ENCODE measurements around the gene TTYH1. TPM values are rescaled to one million over a fixed set of nuclear protein-coding genes. Genes with fewer than 3 reads are reported as not detected.

Gene TTYH1
- total and polyA plus RNA-seq, 2 of the 8 experiments (the other 6 are each of a cell fraction or from before 2014, with no cell fraction given) = 26.7 to 46.5 TPM

DNA sequence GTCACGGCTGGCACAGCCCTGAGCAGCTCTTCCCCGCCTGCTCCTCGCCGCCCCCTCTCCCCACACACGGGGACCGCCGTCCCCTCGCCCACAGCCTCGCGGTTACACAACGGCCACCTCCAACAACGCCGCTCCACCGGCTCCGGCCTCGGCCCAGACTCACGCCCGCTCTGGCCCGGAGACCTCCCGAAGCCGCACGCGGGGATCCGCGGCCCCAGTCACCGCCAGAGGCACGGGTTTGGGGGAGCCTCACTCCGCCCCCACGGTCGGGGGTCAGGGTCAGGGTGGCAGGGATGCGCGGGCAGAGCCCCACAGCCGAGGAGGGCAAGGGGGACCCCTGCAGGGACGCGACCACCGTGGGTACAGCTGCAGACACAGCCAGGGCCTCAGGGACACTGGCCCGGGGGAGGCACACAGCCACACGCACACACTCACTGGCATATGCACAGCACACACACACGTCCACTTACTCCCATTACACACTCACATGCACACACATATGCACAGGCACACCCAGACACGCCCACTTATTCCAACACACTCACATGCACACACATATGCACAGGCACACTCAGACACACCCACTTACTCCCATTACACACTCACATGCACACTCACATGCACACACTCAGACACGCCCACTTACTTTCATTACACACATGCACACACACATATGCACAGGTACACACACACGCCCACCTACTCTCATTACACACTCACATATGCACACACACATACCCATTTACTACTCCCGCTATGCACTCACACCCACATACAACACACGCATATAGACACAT lies 1.6 kb downstream of the TTYH1 start:
- Histone ChIP-seq H3K9ac (replicated peaks in 1 of 4; ENCODE audit: extremely low read depth in 1 of 4, low read depth in 3 of 4, low read length in 3 of 4) (peak overlapping the region in 2 of 4 experiments; percentile 30 to 46; a peak in 2 of 7 replicates), H3K27ac (ENCODE audit: low read depth, low read length) (no peak overlapping the region), H2BK15ac (ENCODE audit: low read length) (peak overlapping the region; percentile 97), H3K23me2 (ENCODE audit: low read depth, low read length) (peaks cover 27% of the 10 kb centered on the region), H3K4me2 (ENCODE audit: insufficient read depth in 1 of 2, low read depth in 2 of 2, low read length in 2 of 2) (peak overlapping the region; percentile 83 to 92), H3K36me3 (ENCODE audit: control insufficient read depth in 2 of 4, insufficient read depth in 4 of 4, low read length in 3 of 4) (peaks cover 0 to 11% (median 0%) of the 10 kb centered on the region in 4 experiments; a peak in 4 of 8 replicates), H3K27me3 (replicated peaks in 1 of 4; ENCODE audit: control insufficient read depth in 3 of 4, extremely low read depth in 1 of 4, insufficient read depth in 3 of 4, low read length in 3 of 4) (peaks cover 6 to 25% (median 21%) of the 10 kb centered on the region in 4 experiments), H3K56ac (replicated peaks; ENCODE audit: insufficient read length, low read depth, low read length) (peak overlapping the region; percentile 55), H2BK20ac (ENCODE audit: low read length) (peak overlapping the region; percentile 91), H3K18ac (ENCODE audit: extremely low read depth, low read length) (peak overlapping the region; percentile 43; the same call in 1 of the 2 replicates), H2BK12ac (ENCODE audit: low read depth, low read length) (peak overlapping the region; percentile 97; the same call in 1 of the 2 replicates), H3K79me2 (ENCODE audit: control insufficient read depth in 1 of 2, insufficient read depth in 2 of 2, low read length in 2 of 2) (peaks cover 7 to 8% of the 10 kb centered on the region in 2 experiments; a peak in 2 of 4 replicates), H3K14ac (ENCODE audit: insufficient read length) (no peak overlapping the region), H3K4me1 (replicated peaks in 1 of 4; ENCODE audit: control insufficient read depth in 3 of 4, insufficient read depth in 4 of 4, low read length in 3 of 4) (peaks cover 15 to 44% (median 33%) of the 10 kb centered on the region in 4 experiments), H3K4me3 (ENCODE audit: extremely low read depth in 1 of 4, insufficient read depth in 2 of 4, low read depth in 3 of 4, low read length in 4 of 4) (peak overlapping the region; percentile 52 to 98 (median 76); a peak in 6 of 8 replicates), H2AFZ (ENCODE audit: low read length) (no peak overlapping the region), H3K23ac (ENCODE audit: insufficient read length) (no peak overlapping the region), H3K79me1 (ENCODE audit: low read depth, low read length) (peaks cover 16% of the 10 kb centered on the region), H2BK120ac (replicated peaks; ENCODE audit: low read depth, low read length) (peak overlapping the region; percentile 13), H4K5ac (ENCODE audit: insufficient read length, low read depth, low read length) (no peak overlapping the region), H2BK5ac (ENCODE audit: low read depth, low read length) (peak overlapping the region; percentile 90; the same call in 1 of the 2 replicates), H3K9me3 (ENCODE audit: insufficient read depth in 2 of 2, low read depth in 1 of 2, low read length in 1 of 2) (peaks cover 0 to 6% of the 10 kb centered on the region in 2 experiments; a peak in 1 of 4 replicates), H4K8ac (ENCODE audit: extremely low read depth, insufficient read depth, low read length) (no peak overlapping the region; the same call in 1 of the 2 replicates), H3K4ac (replicated peaks; ENCODE audit: insufficient read length, low read depth, low read length) (peak overlapping the region; percentile 63), H4K20me1 (replicated peaks in 1 of 2; ENCODE audit: control insufficient read depth in 1 of 2, insufficient read depth in 2 of 2, low read length in 2 of 2) (peaks cover 0 to 7% of the 10 kb centered on the region in 2 experiments), H4K91ac (replicated peaks; ENCODE audit: insufficient read length, low read length) (peak overlapping the region; percentile 14), H2AK5ac (ENCODE audit: low read depth, low read length) (peak overlapping the region; percentile 100)
- WGBS, 2 experiments (ENCODE audit: extremely low coverage in 1 of 2, insufficient coverage in 1 of 2, insufficient read length in 1 of 2, insufficient replicate concordance in 2 of 2, low coverage in 1 of 2, low lambda C conversion rate in 2 of 2, missing lambda C conversion rate in 1 of 2) = 57 to 100% methylated on average over 1 to 19 of the region's 44 CpGs
- no peak for DNase-seq (ENCODE audit: low read depth in 1 of 2, low spot score in 2 of 2)
- FAIRE-seq = no peak
- CTCF ChIA-PET (ENCODE audit: partially characterized antibody) = interaction anchor here (1.0 to 2.7 kb wide), 11 partner anchors 11 to 51 kb away, joined by 3 to 39 read pairs (median 9); partner anchors contain the start of gene LENG8
- TF ChIP-seq SIN3A (conservative IDR thresholded peaks at IDR 0.05 in 1 of 2, IDR thresholded peaks at IDR 0.05 in 1 of 2; ENCODE audit: low read depth in 1 of 2, low read length in 2 of 2) = 0 out of 4 replicates have a peak, but pooled peaks of 1 of the 2 experiments have one; percentile 17
- TF ChIP-seq TAF7 (optimal IDR thresholded peaks at IDR 0.05; ENCODE audit: borderline replicate concordance, low read depth, low read length) = no peak
- POLR2A ChIA-PET (ENCODE audit: partially characterized antibody) = interaction anchor here (1.0 to 2.4 kb wide), 12 partner anchors 9 to 244 kb away, joined by 3 to 13 read pairs (median 5); partner anchors contain the start of genes LENG9, RPS9 and TMC4

All from H1 (cell line).